ENCODE data around the gene ARIH2. TPM values are rescaled to one million over a fixed set of nuclear protein-coding genes. Genes with fewer than 3 reads are reported as not detected.

ARIH2 gene
- total RNA-seq, 1 donor from 2014 or later, result 112 TPM

DNA sequence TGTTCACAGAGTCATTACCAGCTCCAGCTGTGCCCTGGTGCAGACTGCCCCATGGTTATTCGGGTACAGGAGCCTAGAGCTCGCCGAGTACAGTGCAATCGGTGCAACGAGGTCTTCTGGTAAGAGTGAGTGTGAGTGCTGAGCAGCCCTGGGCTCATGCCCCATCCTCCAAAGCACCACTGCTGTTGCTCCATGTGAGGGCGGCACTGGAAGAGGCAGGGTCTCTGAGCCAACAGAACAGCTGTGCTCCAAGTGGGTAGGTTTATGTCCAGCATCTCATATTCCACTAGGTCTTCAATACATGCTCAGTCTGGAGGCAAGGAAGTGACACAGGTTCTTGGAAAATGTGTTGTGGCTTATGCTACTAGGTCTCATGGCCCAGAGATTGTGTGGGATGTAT lies 51.9 kb downstream of the ARIH2 start:
- Mint-ChIP-seq H3K27ac (no peak overlapping the region), H3K27me3 (no peaks in the 10 kb centered on the region), H3K36me3 (ENCODE audit: low read depth) (peaks cover 88% of the 10 kb centered on the region), H3K4me3 (no peak overlapping the region), H3K9me3 (no peaks in the 10 kb centered on the region), H3K4me1 (no peaks in the 10 kb centered on the region)
- intact Hi-C loops (cut with micrococcal nuclease), result no loop called here
- TF ChIP-seq CTCF (IDR thresholded peaks at IDR 0.05), result no peak
- POLR2A ChIA-PET, result no interaction called here
- CTCF ChIA-PET, result no interaction called here
- DNase-seq, result no peak
- no peak for ATAC-seq (ENCODE audit: low read depth)

DNA sequence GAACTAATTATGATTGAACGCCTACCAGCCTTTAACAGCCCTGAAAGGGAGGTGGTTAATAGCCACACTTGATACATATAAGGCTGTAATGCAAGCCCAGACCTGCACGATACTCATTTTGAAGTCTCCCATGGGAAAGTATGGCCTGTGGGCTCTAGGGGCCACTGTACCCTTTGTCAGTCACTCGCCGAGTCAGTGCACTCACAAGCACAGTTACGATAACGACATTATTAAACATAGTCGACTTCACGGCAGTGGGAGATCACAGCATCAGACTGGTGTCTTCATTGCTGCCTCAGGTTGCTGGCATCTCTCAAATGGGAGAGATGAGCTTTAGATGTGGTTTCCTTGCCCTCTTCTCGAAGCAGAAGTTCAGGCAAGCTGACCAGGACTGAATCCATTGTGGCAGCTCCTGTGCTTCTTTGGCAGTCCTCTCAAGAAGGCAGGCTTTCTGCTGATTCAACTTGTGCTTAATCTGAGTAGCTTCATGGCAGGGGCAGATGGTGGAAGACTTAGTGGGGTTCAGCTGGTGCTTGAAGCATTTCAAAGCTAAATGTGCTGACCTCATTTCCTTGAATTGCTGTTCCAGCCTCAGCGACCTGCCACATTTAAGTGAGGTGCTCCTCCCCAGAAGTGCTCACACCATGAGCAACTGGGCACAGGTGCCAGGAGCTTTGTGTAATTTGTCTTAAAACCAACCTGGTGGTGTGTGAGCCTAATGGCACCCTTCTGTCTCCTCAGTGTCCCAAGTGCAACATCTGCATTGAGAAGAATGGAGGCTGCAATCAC lies 55.6 kb downstream of the ARIH2 start:
- Mint-ChIP-seq H3K4me1 (no peaks in the 10 kb centered on the region), H3K4me3 (no peak overlapping the region), H3K36me3 (ENCODE audit: low read depth) (peaks cover 78% of the 10 kb centered on the region), H3K27me3 (no peaks in the 10 kb centered on the region), H3K27ac (no peak overlapping the region), H3K9me3 (no peaks in the 10 kb centered on the region)
- DNase-seq (no peak), ATAC-seq (ENCODE audit: low read depth) (no peak)
- POLR2A ChIA-PET, result interaction anchor here (0.5 kb wide), 2 partner anchors 32 to 1999 kb away, joined by 3 to 8 read pairs; no protein-coding TSS in a partner anchor
- CTCF ChIA-PET, result no interaction called here
- intact Hi-C loops (cut with micrococcal nuclease), result no loop called here
- no peak for TF ChIP-seq CTCF (IDR thresholded peaks at IDR 0.05)

DNA sequence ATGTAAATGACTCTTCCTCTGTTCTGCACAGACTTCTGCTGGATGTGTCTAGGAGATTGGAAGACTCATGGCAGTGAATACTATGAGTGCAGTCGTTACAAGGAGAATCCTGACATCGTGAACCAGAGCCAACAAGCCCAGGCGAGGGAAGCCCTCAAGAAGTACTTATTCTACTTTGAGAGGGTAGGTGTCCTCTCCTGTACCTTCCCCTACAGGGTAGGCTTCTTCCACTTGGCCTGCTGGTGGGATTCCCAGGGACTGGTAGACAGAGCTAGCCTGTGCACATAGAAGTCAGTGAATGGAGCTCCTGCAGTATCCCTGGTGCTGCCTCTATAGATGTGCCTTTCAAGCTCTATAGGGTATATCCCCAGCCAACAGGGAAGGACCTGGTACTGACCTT lies 60.8 kb downstream of the ARIH2 start:
- Mint-ChIP-seq H3K36me3 (ENCODE audit: low read depth) (peaks cover 80% of the 10 kb centered on the region), H3K27ac (no peak overlapping the region), H3K27me3 (no peaks in the 10 kb centered on the region), H3K4me1 (no peaks in the 10 kb centered on the region), H3K9me3 (no peaks in the 10 kb centered on the region), H3K4me3 (no peak overlapping the region)
- POLR2A ChIA-PET, result no interaction called here
- no peak for ATAC-seq (ENCODE audit: low read depth)
- no peak for TF ChIP-seq CTCF (IDR thresholded peaks at IDR 0.05)
- no peak for DNase-seq
- CTCF ChIA-PET, result no interaction called here
- intact Hi-C loops (cut with micrococcal nuclease), result no loop called here

DNA sequence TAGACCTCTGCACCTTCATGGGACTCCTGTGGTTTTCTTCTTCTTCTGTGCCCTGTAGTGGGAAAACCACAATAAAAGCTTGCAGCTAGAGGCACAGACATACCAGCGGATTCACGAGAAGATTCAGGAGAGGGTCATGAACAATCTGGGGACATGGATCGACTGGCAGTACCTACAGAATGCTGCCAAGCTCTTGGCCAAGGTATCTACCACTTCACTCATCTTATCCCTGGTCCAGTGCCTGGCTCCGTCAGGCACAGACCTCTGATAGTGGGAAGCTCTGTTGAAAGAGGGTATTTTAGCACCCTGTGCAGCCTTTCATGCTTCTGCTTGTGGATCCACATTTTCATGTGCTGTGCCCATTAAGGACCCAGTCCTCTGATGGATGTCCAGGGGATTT lies 61.7 kb downstream of the ARIH2 start:
- DNase-seq (no peak), ATAC-seq (ENCODE audit: low read depth) (no peak)
- Mint-ChIP-seq H3K36me3 (ENCODE audit: low read depth) (peaks cover 79% of the 10 kb centered on the region), H3K27me3 (no peaks in the 10 kb centered on the region), H3K4me3 (no peak overlapping the region), H3K9me3 (no peaks in the 10 kb centered on the region), H3K4me1 (no peaks in the 10 kb centered on the region), H3K27ac (no peak overlapping the region)
- POLR2A ChIA-PET, result interaction anchor here (0.5 kb wide), 1 partner anchor 500 kb away, joined by 4 read pairs; no protein-coding TSS in a partner anchor
- intact Hi-C loops (cut with micrococcal nuclease), result no loop called here
- CTCF ChIA-PET, result no interaction called here
- no peak for TF ChIP-seq CTCF (IDR thresholded peaks at IDR 0.05)

- no peaks in the 10 kb centered on the region for H3K9me3 Mint-ChIP-seq
- ATAC-seq (ENCODE audit: low read depth) (no peak), DNase-seq (no peak)
- H3K4me1 Mint-ChIP-seq, result no peaks in the 10 kb centered on the region
- H3K36me3 Mint-ChIP-seq (ENCODE audit: low read depth), result peaks cover 74% of the 10 kb centered on the region
- ChIA-PET CTCF (no interaction called here), POLR2A (no interaction called here)
- no peak overlapping the region for H3K27ac Mint-ChIP-seq
- H3K4me3 Mint-ChIP-seq, result no peak overlapping the region
- intact Hi-C loops (cut with micrococcal nuclease), result no loop called here
- H3K27me3 Mint-ChIP-seq, result no peaks in the 10 kb centered on the region
- TF ChIP-seq CTCF (IDR thresholded peaks at IDR 0.05), result no peak
Observed at GRCh38 chr3:48982016-48982415, 63.4 kb downstream of the ARIH2 start.

Measured in activated B cell treated with CpG ODN at 0.5 μM for 24 hours (primary cell).